DMS153 treated with DMSO at 0.1 percent for 48 hours (cell line): ENCODE data around the gene RGS2.
A peak's percentile ranks its signal among the peaks of the same experiment; 100 is the strongest.

Source experiments
- DNase-seq: peaks from one replicate; lab custom pipeline; 2025; ENCODE audit not compliant: unreplicated experiment; lab: John Stamatoyannopoulos, UW

The RGS2 gene

DNA sequence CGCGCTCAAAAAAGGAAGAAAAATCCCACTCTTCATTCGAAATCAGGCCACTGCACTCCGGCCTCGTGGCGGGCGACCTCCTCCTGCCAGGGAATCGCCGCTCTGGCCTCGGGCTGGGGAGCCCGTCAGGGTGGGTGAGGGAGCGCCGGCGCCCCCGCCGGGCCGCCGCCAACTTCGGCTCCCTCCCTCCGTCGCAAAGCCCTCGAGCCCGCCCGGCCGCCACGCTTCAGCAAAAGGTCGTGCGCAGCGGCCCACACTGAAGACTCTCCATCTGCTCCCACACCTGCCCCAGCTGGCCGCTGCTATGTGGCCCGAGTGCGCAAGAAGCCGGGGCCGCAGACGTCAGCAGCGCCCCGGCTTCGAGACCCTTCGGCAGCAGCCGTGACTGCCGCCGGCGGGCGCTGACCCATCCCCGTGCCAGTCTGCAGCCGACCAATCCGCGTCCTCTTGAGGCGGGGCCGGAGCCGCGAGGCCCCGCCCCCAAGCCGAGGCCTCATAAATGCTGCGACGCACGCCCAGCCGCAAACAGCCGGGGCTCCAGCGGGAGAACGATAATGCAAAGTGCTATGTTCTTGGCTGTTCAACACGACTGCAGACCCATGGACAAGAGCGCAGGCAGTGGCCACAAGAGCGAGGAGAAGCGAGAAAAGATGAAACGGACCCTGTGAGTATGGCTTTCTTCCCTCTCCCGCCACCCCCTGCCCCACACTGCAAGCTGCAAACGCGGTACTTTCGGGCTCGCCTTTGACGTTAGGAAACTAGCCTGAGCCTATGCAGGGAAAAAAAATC, at the start of gene RGS2:
Gene RGS2, plus strand, starts transcription at position 522 of the 789 bp plus-strand sequence. Its CDS starts 33 bp downstream, at position 555.
- peak; percentile 94 for DNase-seq

GRCh38 chr1:192759104-192759503, 49.7 kb upstream of the RGS2 start:
- DNase-seq, result no peak

DNA sequence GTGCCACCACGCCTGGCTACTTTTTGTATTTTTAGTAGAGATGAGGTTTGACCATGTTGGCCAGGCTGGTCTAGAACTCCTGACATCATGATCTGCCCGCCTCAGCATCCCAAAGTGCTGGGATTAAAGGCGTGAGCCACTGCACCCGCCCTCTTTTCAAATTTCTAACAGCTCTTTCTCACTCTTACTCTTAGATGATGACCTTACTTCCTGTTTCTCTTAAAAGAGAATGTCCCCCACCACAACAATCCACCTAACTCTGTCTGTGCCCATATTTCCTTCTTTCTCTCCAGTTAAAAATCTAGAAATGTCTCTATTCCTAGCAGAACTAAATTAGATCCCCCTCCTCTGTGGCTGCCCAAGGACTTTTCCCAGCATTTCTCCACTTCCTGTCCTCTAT, 46.6 kb upstream of the RGS2 start:
- DNase-seq, result no peak

GRCh38 chr1:192763243-192763642, 45.6 kb upstream of the RGS2 start:
- DNase-seq, result no peak

DNA sequence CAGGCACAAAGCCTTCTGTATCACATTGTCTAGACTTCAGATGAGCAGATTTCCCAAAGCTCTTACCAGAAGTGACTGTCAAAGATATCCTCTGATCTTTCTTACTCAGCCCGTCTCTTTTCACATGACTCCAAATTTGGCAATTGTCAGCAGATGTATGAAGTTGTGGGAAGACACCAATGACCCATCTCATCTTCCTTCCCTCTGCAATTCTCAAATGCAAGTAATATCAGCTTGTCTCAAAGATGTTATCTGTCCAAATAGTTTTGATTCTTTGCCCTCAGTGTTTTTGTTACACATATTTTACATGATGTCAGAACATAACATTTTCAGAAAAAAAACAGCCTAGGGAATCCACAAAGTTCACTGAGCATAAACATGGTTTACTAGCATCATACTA, 45.1 kb upstream of the RGS2 start:
- no peak for DNase-seq

DNA sequence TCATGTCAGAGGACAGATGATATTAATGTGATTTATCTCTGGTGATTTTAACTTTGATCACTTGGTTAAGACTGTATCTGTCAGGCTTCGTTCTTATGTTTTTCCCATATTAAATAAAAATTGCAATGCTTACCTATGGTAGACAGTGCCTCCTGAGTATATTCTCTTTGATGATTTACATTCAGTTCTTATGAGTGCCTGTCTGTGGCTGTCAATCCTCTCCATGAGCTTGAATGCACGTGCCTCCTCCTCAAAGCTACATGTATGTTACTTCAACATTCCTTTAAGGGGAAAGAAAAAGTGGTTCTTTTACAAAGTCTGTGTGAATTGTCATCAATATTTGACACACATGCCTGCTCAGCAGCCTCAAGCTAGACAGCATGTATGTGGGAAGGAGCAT, 44.2 kb upstream of the RGS2 start:
- DNase-seq, result no peak

- no peak for DNase-seq
Measured at GRCh38 chr1:192766009-192766625, 42.7 kb upstream of the RGS2 start.

DNA sequence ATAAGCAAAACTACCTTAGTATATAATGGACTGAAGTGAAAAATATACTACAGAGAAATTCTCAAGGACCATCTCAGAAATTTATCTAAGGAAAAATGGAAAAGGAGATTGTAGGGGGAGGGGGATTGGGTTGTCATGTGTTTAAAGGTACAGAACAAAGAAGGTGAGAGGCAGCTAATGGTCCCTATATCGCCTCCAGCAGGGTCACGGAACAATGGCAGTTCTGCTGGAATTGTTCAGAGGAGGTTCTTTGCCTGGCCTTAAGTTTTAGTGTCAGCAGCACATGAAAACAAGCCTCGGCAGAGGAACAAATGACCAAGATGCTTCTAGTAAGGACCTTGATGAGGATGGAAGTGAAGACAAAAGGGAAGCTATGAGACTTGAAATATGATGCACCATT, 42.0 kb upstream of the RGS2 start:
- DNase-seq, result no peak

DNA sequence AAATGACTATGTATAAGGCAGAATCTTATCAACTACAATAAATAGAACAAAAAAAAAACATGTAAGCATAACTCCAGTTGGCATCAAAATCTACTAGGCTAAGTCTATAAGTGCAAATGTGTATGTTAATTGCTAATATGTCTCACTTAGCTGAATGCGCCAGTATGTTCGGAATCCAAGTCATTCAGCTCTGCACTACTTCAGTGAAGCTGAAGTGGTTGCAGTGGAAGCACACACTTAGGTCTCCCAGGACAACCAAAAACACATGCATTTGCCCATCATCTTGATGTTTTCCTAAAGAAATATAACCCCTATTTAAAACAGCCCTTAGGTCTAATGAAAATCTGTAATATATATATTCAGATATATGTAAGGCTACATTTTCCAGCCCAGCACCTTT, 41.0 kb upstream of the RGS2 start:
- no peak for DNase-seq

DNA sequence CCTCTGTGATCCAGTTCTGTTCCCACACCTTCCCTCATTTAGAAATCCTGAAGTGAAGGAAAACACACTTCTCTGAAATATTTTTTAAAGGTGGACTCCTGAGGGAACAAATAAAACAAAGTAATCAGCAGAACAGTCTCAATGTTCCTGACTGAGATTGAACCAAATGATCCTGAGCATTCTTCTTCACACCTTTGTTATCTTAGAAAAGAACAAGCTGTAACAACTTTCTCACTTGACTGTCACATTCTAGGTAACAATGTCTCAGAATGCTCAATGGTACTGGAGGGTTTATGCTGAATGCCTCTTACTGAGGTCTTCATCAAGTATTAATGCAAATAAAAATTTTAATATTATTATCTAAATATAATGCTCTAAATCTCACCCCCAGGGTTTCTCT, 40.4 kb upstream of the RGS2 start:
- no peak for DNase-seq

DNA sequence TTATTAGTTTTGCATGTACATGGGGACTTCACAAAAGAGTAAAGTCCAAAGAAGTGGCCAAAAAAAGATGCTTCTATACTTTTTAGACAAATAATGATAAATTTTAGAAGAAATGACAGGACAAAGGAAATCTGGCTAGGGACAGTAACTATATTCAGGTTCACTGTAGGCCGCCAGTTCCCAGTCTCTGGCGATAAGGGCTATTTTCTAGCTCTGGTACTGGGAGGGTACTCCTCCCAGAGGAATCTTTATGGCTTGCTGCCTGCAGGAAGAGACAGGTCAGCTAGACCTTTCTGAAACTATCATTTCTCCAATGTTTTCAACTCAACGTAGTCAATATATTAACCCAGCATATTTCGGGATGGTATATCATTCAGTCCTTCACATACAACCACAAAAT, 37.5 kb upstream of the RGS2 start:
- no peak for DNase-seq

- DNase-seq, result no peak
Measured at GRCh38 chr1:192775631-192776030, 33.2 kb upstream of the RGS2 start.

DNA sequence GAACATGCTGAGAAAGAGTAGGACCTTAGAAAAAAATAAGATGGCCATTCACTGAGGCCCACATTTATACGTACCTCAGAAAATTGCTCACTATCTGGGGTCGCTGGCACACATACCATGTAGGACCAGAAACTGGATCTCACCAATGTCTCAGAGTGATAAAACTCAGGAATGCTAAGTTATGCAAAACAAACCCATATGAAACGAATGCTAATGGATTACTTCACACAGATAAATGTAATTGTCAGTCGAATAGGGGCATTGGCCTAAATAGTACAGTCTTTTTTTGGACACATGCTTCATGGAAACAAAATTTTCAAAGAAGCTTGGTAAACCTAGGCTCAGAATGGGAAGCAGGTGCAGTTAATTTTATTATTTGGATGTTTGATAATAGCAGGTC, 32.6 kb upstream of the RGS2 start:
- DNase-seq, result no peak

- no peak for DNase-seq
Measured at GRCh38 chr1:192776998-192777397, 31.8 kb upstream of the RGS2 start.

GRCh38 chr1:192783791-192784190, 25.0 kb upstream of the RGS2 start:
- no peak for DNase-seq

DNA sequence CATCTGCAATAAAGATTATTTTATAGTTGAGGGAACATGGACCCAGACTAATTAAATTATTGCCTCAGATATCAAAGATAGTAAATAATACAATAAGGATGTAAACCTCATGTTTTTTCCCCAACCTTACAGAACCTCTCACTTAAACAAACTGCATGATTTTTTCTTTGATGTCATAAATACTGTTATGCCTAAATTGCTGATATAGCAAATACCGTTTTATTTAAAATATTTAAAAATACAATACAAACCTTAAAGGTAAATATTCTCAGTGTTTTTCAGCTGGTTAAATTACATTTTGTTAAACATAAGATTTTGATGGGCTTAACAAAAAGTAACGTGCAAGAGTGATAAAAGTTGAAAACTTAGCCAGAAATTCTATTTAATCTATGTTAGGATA, 24.4 kb upstream of the RGS2 start:
- no peak for DNase-seq

DNA sequence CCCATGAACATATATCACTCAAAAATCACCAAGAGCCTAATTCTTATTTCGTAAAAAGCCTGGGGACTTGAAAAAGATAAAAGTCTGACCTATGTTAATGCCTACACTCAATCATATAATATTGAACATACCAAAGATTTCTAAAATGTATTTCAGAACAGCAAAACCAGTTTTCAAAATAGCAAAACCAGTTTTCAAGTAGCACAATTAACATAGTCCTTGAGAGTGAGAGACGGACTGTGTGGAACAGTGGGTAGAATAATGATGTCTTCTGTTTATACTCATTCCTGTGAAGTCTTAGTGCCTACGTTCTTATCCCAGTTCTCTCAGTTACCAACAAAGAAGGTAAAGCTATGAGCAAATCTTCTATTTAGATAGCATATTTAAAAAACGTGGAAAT, 22.3 kb upstream of the RGS2 start:
- DNase-seq, result no peak

DNA sequence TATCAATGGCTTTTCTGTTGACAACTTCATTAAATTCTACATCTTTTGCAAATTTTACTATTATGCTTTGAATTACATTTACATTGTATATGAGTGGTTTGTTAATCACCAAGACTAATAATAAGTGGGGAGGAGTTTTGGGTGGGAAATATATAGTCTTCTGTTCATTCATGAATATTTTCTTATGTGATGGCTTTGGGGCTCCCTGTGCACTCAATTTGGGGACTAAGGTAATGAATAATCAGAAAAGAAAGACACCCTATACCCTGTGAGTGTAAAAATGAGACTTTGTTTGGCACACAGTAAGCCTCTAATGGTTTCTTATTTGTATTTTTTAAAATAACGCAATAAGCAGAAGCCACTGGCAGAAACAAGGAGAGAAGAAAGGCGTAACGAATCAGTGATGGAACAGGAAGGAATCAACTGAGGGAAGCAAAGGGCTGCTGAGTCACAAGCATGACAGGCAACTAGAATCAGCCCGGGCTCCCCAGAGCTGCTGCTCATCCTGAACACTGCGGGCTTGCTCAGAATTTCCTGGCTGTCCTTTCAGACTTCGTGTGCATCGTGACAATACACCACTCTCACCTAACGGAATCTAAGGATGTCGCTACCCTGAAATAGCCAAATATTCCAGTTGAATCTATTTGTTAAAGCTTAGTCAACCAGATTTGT, 20.8 kb upstream of the RGS2 start:
- DNase-seq, result no peak

DNA sequence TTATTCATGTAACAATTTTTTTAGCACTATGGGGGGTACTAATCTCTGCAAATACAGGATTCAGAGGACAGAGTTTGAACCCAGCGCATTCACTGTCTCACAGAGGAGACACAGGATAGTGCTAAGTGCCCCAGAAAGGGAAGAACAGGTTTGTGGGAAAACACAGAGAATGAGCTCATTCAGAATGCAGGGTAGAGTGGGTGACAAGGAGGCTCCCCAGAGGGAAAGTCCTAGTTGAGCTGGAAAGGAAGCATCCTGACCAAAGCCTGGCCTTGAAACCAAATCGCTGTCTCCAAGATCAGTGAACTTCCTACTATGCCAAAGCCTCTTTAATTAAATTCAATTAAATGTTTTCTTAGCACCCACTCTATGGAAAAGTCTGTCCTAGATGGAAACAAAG, 19.0 kb upstream of the RGS2 start:
- DNase-seq, result no peak

- DNase-seq, result no peak
Measured at GRCh38 chr1:192792628-192793027, 16.2 kb upstream of the RGS2 start.

GRCh38 chr1:192793983-192794767, 14.7 kb upstream of the RGS2 start:
- DNase-seq, result no peak

DNA sequence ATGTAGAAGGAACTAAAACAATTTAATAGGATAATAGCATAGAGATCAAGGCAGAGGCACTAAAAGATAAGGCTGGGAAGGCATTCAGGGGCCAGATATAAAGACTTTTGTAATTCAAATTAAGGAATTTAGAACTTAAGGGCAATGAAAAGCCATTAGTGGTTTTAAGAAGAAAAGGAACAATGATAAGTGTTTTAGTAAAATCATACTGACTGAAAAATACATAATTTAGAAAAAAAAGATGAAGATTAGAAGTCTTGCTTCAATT, 14.1 kb upstream of the RGS2 start:
- DNase-seq, result no peak
